Middle frontal gyrus (tissue), 1 donor: ENCODE measurements around the gene ASB11.

Experiments used
- DNase-seq: peaks from one replicate; pipeline ENCODE4 v3.0.0-alpha.2; 2015; ENCODE audit warnings: low spot score; ENCODE audit errors: extremely low spot score

Gene ASB11

DNA sequence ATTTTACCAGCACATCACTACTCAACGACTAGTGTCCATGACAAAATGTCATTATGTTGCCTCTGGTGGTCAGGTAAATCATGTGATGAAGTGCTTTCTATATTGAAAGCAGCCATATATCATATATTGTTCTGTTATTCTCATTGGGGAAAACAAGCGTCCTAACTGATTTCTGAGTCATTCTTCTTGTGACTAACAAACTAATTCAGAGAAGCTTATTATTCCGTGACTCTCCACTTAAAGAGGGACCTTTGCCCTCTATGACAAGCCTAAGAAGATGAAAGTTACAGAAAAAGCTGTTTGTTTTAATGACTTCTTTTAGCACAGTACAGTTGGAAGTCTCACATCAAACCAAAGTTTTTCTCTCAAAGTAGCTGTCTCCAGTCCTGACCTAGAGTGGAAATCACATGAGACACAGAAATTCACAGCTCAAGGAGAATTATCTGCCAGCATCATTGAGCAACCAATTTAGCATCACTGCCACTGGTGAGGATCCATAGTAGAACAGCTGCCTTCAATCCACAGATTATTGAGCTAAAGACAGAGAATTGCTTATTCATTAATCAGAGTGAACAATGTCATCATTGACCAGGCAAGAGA lies 81.9 kb downstream of the ASB11 start:
- DNase-seq: no peak
